H1 (cell line): ENCODE data around the gene ITSN1. TPM values are rescaled to one million over a fixed set of nuclear protein-coding genes. Genes with fewer than 3 reads are reported as not detected.

ENCODE experiments used
- BACH1 ChIP-seq: IDR thresholded peaks from 2 replicates; pipeline ENCODE4 v1.6.1; 2012; ENCODE audit warnings: low read length, improper control_type of control experiment
- BCL11A ChIP-seq, 2 experiments: IDR thresholded peaks; one replicate each; pipeline ENCODE4 v1.6.1; 2011; ENCODE audit warnings: low read depth in 2 of 2, low read length in 2 of 2, mild to moderate bottlenecking in 2 of 2
- CHD1 ChIP-seq: IDR thresholded peaks from 2 replicates; pipeline ENCODE4 v1.6.1; 2012; ENCODE audit warnings: low read depth, low read length, improper control_type of control experiment
- TCF12 ChIP-seq: IDR thresholded peaks from 2 replicates; pipeline ENCODE4 v1.6.1; 2011; ENCODE audit warnings: low read depth, mild to moderate bottlenecking, low read length
- polyA plus RNA-seq, 7 experiments: library from polyadenylated mRNA; depleted of rRNA in 3 of 7; stranded (reverse) in 5 of 7; unstranded in 2 of 7; fragments of >200 nt in 5 of 7; fragments of 200-250 nt in 2 of 7; gene quantifications; 1 replicate in 5 of 7; 2 replicates in 1 of 7; 4 replicates in 1 of 7; pipeline versions ENCODE4 v1.2.1 to v1.2.3, GENCODE V29; 2011 to 2013; ENCODE audit warnings: missing spikeins in 2 of 7, mixed read lengths in 2 of 7
- total RNA-seq: library from RNA; stranded (reverse); fragmentation: NEBNext Ultra II Directional; extraction: Animal tissue kit (Norgen Biotek cat#: 25700); gene quantifications from 2 replicates; pipeline ENCODE4 v1.2.1, GENCODE V29; 2021
- TF ChIP-seq, protein P1 (sequence below): fragments of 300-600 bp; sonication (generic); IDR thresholded peaks from 2 replicates; pipeline ENCODE4 v1.7.1; 2012; ENCODE audit warnings: low read length, moderate library complexity, mild to moderate bottlenecking, inconsistent platforms; ENCODE audit not compliant: insufficient replicate concordance
- TF ChIP-seq, protein P2 (sequence below): IDR thresholded peaks from 2 replicates; pipeline ENCODE4 v1.6.1; 2011; ENCODE audit warnings: low read length, improper control_type of control experiment

ITSN1 gene
- total and polyA plus RNA-seq, 2 of the 8 experiments (the other 6 are each of a cell fraction or from before 2014, with no cell fraction given), result 60.8 to 78.1 TPM

DNA sequence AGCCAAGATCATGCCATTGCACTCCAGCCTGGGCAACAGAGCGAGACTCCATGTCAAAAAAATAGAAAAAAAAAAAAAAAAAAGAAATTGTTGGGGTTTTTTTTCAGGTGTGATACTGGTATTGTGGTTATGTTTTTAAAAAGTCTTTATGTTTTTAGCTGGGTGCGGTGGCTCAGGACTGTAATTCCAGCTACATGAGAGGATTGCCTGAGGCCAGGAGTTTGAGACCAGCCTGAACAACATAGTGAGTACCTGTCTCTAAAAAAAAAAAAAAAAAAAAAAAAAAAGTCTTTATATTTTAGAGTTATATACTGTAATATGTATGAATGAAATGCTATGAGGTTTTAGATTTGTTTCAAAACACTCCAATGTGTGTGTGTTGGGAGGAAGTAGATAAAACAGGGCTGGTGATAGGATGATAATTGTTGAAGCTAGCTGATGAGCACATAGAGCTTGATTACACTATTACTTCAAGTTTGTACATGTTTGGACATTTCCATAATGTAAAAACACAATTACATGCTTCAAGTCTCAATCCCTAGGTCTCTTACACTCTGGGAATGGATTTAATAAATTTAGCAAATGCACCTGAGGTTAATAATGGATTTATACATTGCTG is 303.5 kb downstream of the ITSN1 start (continued):
- TF ChIP-seq, protein P1, sequence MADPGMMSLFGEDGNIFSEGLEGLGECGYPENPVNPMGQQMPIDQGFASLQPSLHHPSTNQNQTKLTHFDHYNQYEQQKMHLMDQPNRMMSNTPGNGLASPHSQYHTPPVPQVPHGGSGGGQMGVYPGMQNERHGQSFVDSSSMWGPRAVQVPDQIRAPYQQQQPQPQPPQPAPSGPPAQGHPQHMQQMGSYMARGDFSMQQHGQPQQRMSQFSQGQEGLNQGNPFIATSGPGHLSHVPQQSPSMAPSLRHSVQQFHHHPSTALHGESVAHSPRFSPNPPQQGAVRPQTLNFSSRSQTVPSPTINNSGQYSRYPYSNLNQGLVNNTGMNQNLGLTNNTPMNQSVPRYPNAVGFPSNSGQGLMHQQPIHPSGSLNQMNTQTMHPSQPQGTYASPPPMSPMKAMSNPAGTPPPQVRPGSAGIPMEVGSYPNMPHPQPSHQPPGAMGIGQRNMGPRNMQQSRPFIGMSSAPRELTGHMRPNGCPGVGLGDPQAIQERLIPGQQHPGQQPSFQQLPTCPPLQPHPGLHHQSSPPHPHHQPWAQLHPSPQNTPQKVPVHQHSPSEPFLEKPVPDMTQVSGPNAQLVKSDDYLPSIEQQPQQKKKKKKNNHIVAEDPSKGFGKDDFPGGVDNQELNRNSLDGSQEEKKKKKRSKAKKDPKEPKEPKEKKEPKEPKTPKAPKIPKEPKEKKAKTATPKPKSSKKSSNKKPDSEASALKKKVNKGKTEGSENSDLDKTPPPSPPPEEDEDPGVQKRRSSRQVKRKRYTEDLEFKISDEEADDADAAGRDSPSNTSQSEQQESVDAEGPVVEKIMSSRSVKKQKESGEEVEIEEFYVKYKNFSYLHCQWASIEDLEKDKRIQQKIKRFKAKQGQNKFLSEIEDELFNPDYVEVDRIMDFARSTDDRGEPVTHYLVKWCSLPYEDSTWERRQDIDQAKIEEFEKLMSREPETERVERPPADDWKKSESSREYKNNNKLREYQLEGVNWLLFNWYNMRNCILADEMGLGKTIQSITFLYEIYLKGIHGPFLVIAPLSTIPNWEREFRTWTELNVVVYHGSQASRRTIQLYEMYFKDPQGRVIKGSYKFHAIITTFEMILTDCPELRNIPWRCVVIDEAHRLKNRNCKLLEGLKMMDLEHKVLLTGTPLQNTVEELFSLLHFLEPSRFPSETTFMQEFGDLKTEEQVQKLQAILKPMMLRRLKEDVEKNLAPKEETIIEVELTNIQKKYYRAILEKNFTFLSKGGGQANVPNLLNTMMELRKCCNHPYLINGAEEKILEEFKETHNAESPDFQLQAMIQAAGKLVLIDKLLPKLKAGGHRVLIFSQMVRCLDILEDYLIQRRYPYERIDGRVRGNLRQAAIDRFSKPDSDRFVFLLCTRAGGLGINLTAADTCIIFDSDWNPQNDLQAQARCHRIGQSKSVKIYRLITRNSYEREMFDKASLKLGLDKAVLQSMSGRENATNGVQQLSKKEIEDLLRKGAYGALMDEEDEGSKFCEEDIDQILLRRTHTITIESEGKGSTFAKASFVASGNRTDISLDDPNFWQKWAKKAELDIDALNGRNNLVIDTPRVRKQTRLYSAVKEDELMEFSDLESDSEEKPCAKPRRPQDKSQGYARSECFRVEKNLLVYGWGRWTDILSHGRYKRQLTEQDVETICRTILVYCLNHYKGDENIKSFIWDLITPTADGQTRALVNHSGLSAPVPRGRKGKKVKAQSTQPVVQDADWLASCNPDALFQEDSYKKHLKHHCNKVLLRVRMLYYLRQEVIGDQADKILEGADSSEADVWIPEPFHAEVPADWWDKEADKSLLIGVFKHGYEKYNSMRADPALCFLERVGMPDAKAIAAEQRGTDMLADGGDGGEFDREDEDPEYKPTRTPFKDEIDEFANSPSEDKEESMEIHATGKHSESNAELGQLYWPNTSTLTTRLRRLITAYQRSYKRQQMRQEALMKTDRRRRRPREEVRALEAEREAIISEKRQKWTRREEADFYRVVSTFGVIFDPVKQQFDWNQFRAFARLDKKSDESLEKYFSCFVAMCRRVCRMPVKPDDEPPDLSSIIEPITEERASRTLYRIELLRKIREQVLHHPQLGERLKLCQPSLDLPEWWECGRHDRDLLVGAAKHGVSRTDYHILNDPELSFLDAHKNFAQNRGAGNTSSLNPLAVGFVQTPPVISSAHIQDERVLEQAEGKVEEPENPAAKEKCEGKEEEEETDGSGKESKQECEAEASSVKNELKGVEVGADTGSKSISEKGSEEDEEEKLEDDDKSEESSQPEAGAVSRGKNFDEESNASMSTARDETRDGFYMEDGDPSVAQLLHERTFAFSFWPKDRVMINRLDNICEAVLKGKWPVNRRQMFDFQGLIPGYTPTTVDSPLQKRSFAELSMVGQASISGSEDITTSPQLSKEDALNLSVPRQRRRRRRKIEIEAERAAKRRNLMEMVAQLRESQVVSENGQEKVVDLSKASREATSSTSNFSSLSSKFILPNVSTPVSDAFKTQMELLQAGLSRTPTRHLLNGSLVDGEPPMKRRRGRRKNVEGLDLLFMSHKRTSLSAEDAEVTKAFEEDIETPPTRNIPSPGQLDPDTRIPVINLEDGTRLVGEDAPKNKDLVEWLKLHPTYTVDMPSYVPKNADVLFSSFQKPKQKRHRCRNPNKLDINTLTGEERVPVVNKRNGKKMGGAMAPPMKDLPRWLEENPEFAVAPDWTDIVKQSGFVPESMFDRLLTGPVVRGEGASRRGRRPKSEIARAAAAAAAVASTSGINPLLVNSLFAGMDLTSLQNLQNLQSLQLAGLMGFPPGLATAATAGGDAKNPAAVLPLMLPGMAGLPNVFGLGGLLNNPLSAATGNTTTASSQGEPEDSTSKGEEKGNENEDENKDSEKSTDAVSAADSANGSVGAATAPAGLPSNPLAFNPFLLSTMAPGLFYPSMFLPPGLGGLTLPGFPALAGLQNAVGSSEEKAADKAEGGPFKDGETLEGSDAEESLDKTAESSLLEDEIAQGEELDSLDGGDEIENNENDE, result no peak
- TF ChIP-seq TCF12 (no peak), BACH1 (no peak), CHD1 (no peak), BCL11A (IDR thresholded peaks at IDR 0.05; ENCODE audit: low read depth in 2 of 2, low read length in 2 of 2) (no peak)
- TF ChIP-seq, protein P2, sequence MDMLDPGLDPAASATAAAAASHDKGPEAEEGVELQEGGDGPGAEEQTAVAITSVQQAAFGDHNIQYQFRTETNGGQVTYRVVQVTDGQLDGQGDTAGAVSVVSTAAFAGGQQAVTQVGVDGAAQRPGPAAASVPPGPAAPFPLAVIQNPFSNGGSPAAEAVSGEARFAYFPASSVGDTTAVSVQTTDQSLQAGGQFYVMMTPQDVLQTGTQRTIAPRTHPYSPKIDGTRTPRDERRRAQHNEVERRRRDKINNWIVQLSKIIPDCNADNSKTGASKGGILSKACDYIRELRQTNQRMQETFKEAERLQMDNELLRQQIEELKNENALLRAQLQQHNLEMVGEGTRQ, result no peak
- TF ChIP-seq, all 59 proteins: peak for 0
